NCI-H446 (cell line): ENCODE data around the gene KLHDC10.
"Not testable (repeated sequence)": the region's sequence is repeated elsewhere in the genome, so short reads cannot be mapped to it uniquely, and the experiment has no call there.

Source experiments
- DNase-seq, 2 experiments: peaks; one replicate each; lab custom pipeline; 2025; lab: John Stamatoyannopoulos, UW

Gene KLHDC10, protein sequence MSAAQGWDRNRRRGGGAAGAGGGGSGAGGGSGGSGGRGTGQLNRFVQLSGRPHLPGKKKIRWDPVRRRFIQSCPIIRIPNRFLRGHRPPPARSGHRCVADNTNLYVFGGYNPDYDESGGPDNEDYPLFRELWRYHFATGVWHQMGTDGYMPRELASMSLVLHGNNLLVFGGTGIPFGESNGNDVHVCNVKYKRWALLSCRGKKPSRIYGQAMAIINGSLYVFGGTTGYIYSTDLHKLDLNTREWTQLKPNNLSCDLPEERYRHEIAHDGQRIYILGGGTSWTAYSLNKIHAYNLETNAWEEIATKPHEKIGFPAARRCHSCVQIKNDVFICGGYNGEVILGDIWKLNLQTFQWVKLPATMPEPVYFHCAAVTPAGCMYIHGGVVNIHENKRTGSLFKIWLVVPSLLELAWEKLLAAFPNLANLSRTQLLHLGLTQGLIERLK

DNA sequence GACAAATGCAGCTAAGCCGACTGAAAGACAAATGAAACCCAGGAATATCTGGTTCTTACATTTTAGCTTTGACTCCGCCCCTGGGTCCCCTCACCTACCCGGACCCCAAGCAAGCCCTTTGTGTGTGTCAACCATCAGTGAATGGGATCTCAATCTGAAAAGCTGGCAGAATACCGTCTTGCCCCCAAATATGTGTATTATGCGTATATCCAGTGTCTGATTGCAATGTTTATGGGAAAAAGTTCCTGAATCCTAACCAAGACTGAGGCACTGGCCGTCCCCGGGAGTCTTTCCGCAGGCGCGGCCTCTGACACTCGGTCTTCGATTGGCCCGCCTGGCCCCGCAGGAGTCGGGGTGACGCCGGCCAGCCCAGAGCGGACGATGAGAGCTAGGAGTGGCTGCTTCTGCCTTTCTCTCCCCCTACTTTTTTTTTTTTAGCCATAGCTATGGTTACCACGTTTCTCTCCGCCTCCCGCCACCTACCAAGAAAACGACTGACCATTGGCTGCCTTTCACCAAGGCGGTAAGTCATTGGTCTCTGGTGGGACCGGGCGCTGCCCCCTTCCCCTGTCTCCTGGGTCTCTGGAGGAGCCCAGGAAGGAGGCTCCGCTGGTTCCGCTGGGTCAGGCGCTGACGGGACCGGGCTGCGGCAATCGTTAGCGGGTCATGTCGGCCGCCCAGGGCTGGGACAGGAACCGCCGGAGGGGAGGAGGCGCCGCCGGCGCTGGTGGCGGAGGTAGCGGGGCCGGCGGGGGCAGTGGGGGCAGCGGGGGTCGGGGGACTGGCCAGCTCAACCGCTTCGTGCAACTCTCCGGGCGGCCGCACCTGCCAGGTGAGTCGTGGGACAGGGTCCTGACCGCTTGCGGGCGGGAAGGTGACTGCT lies at the start of gene KLHDC10:
Gene KLHDC10 (plus strand): TSS at position 557 of the 883 bp plus-strand sequence. CDS start 110 bp downstream, at position 667.
- peak; percentile 89 to 96 for DNase-seq

DNA sequence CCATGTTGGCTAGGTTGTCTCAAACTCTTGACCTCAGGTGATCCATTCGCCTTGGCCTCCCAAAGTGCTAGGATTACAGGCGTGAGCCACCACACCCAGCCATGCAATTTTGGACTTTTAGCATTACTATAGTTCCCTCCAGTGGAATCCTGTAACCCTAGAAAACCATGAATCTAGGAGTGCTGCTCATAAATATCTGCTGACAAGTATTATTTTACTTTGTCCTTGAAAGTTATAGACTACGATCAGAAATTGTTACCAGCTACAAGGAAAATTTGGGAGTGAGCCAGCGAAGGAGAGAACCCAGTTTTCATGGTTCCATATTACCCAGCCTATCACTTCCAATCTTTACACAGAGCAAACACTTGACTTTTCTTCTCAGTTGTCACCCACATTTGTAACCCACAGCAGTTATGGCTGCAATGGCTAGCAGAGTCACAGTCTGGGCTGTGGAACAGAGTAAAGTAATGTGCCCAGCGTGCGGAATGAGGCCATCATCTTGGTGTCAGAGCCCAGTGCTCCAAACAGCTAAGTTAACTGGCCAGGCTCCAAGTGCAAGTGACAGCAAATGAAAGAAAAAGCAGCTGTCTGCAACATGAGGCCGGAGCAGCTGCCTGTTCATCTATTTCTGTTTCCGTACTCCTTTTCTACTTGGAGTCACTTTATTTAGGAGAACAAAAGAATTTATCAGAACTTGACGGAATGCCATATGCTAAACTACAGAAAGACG lies 49.1 kb upstream of the KLHDC10 start:
- DNase-seq: no peak

- no peak for DNase-seq
These were observed 48.2 kb upstream of the KLHDC10 start for GRCh38 chr7:130022115-130022514.

DNA sequence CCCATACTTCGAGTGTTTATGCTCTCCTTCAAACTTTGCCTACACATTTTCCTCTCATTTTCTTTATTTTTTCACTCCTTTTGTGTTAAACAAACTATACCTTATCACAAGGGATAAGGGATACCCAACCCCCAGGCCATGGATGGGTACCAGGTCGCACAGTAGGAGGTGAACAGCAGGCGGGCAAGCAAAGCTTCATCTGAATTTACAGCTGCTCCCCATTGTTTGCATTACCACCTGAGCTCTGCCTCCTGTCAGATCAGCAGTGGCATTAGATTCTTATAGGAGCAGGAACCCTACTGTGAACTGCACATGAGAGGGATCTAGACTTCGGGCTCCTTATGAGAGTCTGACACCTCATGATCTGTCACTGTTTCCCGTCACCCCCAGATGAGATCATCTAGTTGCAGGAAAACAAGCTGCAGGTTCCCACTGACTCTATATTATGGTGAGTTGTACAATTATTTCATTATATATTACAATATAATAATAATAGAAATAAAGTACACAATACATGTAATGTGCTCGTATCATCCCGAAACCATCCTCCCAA lies 47.6 kb upstream of the KLHDC10 start:
- DNase-seq: no peak

DNA sequence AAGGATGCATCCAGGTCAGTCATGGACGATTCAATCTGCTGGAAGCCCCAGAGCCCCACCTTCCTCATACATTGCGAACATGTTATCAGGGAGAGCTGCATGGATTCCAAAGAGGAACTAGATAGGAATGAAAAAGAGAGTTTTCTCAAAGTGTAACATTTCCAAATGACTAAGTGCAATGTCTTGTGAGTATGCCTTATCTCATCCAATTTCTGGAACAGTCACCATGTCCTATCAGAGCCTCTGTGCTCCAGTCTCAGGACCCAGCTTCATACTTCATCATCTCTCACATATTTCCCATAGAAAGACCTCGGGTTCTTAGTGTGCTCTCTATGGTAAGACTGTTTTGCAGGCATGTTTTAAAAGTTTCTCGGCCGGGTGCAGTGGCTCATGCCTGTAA lies 45.9 kb upstream of the KLHDC10 start:
- DNase-seq: no peak

DNA sequence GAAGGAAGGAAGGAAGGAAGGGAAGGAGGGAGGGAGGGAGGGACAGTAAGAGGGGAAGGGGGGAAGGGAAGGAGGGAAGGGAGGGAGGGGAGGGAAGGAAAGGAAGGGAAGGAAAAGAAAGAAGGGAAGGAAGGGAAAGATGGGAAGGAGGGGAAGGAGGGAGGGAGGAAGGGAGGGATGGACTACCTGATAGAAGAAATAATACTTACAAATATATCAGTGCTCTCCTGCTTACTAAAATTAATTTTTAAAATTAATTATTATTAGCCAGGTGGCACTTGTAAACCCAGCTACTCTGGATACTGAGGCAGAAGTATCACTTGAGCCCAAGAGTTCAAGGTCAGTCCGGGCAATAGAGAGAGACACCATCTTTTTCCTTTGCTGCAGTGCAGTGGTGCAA lies 37.6 kb upstream of the KLHDC10 start:
- no peak for DNase-seq

- DNase-seq: no peak
These were observed 32.6 kb upstream of the KLHDC10 start for GRCh38 chr7:130037703-130038102.

GRCh38 chr7:130040576-130040975 lies 29.8 kb upstream of the KLHDC10 start:
- no peak for DNase-seq

DNA sequence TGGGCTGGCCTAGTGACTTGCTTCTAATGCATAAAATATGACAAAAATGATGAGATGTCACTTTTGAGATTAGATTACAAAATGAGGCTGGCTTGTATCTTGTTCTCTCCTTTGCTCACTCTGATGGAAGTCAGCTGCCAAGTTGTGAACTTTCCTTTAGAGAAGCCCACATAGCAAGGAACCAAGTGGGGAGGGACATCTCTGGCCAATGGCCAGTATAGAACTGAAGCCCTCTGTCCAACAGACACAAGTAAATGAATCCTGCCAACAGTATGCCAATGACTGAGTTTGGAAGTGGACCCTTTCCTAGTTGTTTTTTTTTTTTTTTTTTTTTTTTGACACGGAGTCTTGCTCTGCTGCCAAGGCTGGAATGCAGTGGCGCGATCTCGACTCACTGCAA lies 22.5 kb upstream of the KLHDC10 start:
- DNase-seq: no peak

DNA sequence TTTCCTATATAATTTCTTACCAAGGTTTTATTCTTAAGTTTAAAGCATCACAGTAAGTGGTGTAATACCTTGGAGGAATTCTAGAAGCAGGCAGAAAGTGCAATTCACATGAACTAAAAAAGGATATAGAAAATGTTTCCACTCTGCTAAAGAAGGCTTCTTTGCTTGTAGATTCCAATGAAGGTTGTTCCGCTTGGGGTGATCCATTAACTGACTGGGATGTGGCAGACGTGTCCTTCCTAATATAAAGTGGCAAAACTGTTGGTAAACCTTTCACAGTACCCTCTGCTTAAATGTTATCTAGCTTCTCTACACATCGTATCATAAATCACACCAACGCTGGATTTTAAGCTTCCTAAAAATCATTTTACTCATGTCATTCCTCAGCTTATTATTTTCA lies 21.4 kb upstream of the KLHDC10 start:
- DNase-seq: no peak

DNA sequence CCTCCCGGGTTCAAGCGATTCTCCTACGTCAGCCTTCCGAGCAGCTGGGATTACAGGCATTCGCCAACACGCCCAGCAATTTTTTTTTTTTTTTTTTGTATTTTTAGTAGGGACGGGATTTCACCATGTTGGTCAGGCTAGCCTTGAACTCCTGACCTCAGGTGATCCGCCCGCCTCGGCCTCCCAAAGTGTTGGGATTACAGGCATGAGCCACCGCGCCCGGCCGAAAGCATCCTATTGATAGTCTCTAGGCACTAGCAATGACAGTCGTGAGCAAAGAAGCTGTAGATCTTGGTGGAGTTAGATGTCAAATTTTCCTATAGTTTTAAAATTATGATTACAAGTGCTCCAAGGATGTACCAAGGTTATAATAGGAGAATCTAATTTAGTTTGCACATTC lies 18.1 kb upstream of the KLHDC10 start:
- DNase-seq: not testable (repeated sequence)

DNA sequence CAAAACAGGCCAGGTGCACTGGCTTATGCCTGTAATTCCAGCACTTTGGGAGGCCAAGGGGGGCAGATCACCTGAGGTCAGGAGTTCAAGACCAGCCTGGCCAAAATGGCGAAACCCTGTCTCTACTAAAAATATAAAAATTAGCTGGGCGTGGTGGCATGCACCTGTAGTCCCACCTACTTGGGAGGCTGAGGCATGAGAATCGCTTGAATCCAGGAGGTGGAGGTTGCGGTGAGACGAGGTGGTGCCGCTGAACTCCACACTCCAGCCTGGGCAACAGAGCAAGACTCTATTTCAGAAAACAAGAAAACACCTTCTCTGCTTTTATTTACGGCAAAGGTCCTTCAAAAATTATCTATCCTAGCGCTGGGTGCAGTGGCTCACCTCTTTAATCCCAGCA lies 15.1 kb upstream of the KLHDC10 start:
- DNase-seq: not testable (repeated sequence)

DNA sequence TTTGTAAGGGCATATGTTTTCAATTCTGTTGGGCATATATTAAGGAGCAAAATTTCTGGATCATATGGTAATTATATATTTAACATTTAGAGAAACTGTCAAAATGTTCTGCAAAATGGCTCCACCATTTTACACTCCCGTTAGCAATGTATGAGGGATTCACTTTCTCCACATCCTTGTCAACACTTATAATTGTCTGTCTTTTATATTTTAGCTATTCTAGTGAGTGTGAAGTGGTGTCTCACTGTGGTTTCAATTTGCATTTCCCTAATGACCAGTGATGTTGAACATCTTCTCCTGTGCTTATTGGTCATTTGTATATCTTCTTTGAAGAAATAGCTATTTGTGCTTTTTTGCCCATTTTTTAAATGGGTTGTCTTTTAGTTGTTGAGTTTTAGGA lies 8.1 kb upstream of the KLHDC10 start:
- no peak for DNase-seq

DNA sequence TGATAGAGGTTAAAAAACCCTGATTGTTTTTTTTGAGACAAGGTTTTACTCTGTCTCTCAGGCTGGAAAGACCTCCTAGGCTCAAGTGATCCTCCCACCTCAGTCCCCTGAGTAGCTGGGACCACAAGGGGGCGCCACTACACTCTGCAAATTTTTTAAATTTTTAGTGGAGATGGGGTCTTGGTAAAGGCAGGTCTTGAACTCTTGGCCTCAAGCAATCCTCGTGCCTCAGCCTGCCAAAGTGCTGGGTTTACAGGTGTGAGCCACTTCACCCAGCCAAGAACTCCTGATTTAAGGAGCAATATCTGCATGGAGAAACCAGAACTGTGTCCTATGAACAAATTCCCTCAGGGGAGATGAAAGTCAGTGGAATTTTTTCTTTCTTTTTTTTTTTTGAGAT lies 7.3 kb upstream of the KLHDC10 start:
- peak; percentile 28 to 41 for DNase-seq

GRCh38 chr7:130064580-130064926 lies 5.8 kb upstream of the KLHDC10 start:
- DNase-seq: not testable (repeated sequence)

DNA sequence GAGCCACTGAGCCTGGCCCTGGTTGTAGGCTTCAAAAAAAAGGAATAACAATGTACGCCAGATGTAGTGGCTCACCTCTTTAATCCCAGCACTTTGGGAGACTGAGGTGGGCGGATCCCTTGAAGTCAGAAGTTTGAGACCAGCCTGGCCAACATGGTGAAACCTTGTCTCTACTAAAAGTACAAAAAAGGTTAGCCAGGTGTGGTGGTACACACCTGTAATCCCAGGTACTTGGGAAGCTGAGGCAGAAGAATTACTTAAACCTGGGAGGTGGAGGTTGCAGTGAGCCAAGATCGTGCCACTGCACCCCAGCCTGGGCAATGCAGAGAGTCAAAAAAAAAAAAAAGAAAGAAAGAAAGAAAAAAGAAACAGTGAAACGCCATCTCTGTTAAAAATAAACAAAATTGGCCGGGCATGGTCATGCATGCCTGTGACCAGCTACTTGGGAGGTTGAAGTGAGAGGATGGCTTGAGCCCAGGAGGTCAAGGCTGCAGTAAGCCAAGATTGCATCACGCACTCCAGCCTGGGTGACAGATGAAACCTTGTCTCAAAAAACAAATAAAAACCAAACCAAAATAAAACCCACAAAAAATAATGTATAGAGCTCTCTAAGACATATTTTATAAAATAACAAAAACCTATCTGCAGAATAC lies 4.7 kb upstream of the KLHDC10 start:
- no peak for DNase-seq

DNA sequence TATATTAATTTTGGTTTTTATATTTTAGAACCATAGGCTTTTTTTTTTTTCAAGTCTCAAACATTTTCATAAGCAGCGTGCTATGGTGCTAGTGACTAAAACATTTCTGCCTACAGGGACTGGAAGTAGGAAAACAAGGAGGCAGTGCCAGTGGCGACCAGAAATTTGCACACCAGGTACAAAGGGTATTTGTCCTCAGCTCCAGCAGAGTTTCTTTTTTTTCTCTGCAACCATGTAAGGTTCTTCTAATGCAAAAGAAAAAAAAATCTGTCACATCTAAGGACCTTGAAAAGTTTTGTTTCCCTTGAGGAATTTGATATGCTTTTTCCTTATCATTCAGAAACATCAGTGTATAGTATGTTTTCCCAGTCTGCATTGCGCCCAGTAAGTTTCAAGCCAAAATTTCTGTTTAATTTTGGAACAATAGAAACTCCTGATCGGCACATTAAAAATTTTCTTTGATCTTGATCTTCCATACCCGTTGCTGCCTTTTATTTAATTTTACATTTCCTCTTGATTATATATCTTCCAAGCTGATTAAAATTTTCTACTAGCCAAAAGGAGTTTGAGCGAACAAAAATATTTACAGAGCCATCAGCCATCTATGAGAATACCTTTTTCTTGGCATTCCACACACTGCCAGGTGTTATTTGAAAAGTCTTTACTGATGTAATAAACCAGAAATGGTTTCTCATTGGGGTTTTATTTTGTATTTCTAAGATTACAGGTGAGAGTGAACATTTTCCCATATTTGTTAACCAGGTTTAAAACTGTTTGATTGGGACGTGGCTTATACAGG lies 956 bp upstream of the KLHDC10 start:
- no peak for DNase-seq

DNA sequence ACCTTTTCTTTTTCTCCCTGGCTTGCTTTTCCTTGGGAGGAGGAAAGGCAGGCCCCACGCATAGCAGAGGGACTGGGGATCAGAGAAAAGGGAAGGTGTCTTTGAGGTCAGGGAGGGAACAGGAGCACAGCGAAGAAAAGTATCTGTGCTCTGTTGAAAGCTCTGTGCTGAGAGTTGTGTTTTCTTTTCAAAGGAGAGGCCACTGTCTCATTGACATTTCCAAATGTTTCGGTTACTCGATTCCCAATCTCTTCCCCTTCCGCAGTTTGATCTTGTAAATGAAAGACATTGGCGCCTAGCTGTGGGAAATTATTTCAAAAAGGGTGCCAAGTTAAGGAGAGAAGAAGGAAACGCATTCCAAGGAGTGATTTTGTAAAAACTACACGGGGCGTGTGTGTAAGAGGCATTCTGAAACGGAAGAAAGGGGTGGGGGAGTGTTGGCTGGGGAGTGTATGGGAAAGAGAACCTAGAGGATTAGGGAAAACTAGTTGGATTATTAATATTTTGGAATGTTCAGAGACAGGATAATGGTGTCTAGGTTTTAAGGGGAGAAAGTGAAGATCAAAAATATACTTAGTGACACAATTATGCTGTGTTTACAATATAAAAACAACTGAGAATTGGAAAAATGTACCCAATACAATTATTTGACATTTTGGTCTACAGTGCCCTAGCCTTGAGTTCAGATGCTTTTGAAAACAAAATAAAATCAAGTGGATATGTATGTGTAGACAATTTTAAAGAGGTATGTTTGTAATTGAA lies 708 bp downstream of the KLHDC10 start:
- DNase-seq: no peak

- peak; percentile 74 to 86 for DNase-seq
These were observed 1.6 kb downstream of the KLHDC10 start for GRCh38 chr7:130071701-130072622.
